ENCODE results near the gene TOM1L2.

DNA sequence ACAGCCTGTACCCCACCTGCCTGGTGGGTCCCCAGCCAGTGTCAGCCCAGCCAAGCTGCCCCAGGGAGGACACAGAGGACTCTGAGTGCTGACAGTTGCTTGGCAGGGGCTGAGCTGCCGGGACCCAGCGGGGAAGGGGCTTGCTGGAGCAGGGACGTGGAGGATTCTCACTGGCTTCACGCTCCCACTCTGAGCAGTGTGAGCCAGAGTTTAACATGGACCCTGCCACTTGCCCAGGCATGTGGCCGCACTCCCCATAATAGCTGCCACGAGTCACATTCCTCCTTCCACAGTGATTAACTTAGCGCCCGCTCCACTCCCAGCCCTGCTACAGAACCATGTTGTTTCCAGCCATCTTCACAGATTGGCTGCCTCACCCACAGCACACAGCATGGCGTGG lies 166.6 kb downstream of the TOM1L2 start:
- TF ChIP-seq, protein P1, sequence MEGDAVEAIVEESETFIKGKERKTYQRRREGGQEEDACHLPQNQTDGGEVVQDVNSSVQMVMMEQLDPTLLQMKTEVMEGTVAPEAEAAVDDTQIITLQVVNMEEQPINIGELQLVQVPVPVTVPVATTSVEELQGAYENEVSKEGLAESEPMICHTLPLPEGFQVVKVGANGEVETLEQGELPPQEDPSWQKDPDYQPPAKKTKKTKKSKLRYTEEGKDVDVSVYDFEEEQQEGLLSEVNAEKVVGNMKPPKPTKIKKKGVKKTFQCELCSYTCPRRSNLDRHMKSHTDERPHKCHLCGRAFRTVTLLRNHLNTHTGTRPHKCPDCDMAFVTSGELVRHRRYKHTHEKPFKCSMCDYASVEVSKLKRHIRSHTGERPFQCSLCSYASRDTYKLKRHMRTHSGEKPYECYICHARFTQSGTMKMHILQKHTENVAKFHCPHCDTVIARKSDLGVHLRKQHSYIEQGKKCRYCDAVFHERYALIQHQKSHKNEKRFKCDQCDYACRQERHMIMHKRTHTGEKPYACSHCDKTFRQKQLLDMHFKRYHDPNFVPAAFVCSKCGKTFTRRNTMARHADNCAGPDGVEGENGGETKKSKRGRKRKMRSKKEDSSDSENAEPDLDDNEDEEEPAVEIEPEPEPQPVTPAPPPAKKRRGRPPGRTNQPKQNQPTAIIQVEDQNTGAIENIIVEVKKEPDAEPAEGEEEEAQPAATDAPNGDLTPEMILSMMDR (IDR thresholded peaks at IDR 0.05; ENCODE audit: poor library complexity) = no peak
- TF ChIP-seq EZH2 (IDR thresholded peaks at IDR 0.05; ENCODE audit: borderline replicate concordance) = no peak
